Stimulated activated CD4-positive, alpha-beta T cell treated with anti-CD3 and anti-CD28 coated beads, TNF-alpha, amount 100 ng/mL, for 4 hours (primary cell): ENCODE measurements around the gene LRP1B.

Experiments used
- DNase-seq, 3 experiments: peaks; one replicate each; pipeline ENCODE4 v3.0.0-alpha.2; 2020; ENCODE audit warnings: low read depth in 3 of 3

LRP1B gene

GRCh38 chr2:142041996-142042395 lies 88.8 kb downstream of the LRP1B start:
- no peak for DNase-seq

DNA sequence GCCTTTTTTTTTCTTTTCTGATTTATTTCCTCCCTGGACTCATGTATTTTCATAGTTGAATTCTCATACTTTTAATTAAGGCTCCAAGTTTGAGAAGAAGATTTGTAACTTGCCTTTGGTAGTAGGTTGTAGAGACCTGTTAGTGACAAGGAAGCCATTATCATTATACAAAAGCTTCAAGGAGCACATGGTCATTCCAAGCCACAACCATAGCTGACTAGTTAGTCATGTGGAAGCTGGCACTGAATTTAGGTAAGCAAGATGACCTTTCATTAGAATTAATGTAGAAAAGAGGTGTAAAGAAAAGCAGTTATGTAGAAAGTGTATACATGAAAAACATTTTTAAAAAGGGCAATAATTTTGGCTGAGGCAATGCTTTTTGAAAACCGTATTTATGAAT lies 89.7 kb downstream of the LRP1B start:
- DNase-seq = no peak

DNA sequence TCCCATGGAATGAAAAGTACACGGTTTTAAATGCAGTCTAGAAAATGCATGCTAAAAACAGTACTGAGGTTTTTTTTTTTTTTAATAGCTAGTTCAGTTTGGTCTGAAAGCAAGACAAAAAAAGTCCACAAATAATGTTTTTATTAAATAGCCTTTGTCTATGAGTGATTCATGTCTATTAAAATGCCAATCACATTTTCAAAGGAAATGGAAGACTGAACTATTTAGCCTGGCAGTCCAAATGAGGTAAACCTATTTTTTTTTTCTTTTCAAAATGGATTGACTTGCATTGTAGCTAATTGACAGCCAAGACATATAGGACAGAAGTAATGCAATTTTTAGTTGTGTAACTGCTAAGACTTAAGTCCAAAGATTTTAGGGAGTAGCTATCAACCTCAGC lies 90.3 kb downstream of the LRP1B start:
- DNase-seq = no peak

DNA sequence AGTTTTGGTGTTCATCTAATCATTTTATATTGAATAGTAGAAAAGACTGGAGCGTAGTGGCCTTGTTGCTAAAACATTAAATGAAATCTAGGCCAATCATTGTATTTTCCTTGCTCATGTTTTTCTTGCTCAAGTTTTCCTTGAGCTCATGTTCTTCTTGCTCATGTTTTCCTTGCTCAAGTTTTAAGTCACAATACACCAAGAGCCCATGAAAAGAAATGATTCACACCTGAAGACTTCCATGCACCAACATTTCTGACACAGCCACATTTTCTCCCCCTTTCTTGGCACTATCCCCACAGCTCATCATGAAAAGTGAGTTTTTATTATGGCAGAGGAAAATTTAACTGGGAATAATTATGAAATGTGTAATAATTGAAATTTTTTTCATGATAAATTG lies 92.0 kb downstream of the LRP1B start:
- DNase-seq = no peak

- DNase-seq = no peak
Observed at GRCh38 chr2:142037744-142038143, 93.1 kb downstream of the LRP1B start.

GRCh38 chr2:142037066-142037465 lies 93.8 kb downstream of the LRP1B start:
- no peak for DNase-seq

DNA sequence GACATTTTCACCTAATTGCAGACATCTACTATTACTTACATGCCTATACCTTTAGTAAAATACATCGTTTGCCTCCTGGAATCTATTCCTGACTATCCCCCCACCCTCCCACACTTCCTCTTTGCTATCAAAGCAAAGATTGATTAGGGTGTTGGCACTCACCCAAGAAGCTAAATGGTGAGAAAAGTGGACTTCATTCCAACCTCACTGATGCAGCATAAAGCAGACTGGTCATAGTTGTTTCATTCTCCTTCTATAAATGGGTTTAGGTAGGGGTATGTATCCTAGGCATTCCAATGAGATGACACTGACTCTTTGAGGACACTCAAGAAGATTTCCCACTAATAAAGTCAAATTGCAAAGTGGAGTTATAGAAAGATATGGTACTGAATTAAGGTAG lies 97.4 kb downstream of the LRP1B start:
- no peak for DNase-seq

- no peak for DNase-seq
Observed at GRCh38 chr2:142031656-142032055, 99.2 kb downstream of the LRP1B start.

DNA sequence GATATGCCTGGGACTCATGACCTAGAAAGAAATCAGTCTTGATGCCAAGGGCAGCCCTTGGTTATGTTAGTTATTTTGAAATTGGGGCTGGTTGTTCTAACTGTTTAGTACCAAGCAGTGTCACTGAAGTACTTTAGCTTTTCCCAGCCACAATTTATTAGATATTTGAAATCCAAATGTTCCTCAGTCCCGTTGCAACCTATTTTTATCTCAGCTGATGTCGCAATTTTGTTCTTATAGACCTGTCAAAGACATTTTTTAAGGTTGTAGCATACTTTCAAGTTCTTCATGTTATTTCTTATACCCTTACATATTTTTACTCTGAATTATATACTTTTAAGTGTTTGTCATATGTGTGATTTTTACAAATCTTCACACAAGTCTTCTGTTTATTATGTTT lies 100.1 kb downstream of the LRP1B start:
- DNase-seq = no peak

DNA sequence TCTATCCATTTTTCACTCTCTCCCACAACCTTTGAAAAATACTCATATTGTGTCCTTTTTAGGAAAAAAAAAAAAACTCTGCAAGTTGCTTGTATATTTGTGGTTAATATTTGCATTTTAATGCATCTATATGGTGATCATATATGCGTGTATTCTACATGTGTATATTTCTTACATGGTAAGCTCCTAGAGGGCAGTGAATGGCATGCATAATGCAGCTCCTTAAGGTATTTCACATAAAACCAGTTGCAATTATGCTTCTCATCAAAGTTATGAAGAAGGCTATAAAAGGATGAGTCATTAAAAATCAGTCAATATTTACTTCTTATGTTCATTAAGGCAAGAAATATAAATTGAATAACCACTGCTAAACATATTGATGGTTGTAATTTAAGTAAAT lies 100.8 kb downstream of the LRP1B start:
- DNase-seq = no peak

- DNase-seq = no peak
Observed at GRCh38 chr2:142025394-142025793, 105.4 kb downstream of the LRP1B start.

DNA sequence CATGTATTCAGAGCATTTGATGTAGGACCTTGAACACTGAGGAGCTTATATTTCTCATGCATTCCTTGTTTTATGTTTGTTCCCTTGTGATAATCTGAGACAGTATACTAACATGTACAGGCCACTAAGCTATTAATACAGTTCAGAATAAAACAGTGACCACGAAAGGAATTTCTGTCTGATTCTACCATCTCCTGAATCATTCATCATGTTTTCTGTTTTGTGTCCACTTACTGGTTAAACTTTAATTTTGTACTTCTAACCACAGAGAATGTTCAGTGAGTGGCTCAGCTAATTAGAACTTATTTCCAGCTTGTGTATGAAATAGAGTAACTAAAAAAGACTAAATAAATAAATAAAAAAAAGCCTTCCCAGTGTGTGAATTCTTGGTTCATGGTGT lies 110.4 kb downstream of the LRP1B start:
- no peak for DNase-seq

GRCh38 chr2:142014536-142014935 lies 116.3 kb downstream of the LRP1B start:
- no peak for DNase-seq

DNA sequence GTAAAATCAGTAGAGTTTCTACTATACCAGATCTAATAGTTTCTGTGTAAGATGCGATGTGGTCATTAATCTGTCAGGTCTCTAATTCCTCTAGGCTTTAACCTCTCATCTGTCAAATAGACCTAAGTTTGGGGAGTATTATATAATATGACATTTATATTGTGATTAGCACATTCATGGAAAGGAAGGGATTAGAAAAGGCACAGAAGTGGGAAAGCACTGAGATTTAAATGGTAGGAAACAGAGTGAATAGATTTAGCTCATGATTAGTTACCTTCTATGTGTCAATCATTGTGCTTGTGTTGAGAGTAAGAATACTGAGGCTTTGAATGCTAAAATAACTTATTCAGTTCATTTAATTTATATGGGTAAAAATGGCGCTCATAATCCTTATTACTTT lies 118.0 kb downstream of the LRP1B start:
- no peak for DNase-seq

- DNase-seq = no peak
Observed at GRCh38 chr2:142010477-142011270, 120.1 kb downstream of the LRP1B start.

DNA sequence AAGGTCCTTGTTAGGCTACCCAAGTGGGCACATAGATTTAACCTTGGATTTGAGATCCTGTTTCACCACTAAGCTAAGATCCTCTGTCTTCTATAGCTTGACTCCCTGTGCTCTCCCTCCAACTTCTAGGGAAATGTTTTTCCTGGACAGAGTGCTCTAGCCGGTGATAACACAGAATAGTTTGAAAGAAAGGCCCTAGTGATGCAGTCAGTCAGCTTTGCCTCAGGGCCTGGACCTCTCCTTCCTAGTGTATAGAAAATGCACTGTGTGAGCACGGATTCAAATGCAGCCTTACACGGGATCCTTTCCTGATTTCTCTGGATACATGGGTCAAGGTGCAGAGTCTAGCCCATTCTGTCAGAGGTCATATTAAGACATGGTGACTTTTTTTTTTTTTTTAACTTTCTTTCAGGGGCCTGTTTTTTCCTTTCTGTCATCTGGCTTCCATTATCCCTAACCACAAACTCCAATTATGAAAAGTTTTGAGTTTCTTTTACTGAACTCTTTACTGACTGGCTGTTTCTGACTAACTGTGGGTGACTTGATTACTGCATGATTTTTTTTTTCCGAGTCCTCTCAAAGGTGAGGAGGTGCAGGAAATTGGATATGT lies 122.6 kb downstream of the LRP1B start:
- DNase-seq = no peak

DNA sequence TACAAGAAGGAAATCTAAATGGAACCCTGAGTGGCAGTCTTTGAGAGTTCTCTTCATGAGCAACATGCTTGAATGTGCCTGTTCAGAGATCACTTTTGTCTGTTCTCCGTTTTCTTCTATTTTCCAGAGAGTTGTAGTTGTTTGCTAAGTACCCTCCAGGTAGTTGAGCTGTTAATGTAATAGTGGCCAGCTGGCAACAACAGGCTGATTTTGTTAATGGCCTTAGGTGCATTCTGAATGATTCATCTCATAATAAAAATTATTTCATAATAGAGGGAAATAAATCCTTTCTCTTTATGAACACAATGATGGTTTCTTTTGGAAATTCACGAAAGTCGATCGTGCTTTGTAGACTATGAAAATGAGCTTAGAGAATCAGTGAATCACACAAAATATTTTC lies 136.8 kb downstream of the LRP1B start:
- no peak for DNase-seq

- DNase-seq = no peak
Observed at GRCh38 chr2:141992695-141993094, 138.1 kb downstream of the LRP1B start.

- no peak for DNase-seq
Observed at GRCh38 chr2:141968433-141968832, 162.4 kb downstream of the LRP1B start.

GRCh38 chr2:141967980-141968379 lies 162.8 kb downstream of the LRP1B start:
- no peak for DNase-seq

DNA sequence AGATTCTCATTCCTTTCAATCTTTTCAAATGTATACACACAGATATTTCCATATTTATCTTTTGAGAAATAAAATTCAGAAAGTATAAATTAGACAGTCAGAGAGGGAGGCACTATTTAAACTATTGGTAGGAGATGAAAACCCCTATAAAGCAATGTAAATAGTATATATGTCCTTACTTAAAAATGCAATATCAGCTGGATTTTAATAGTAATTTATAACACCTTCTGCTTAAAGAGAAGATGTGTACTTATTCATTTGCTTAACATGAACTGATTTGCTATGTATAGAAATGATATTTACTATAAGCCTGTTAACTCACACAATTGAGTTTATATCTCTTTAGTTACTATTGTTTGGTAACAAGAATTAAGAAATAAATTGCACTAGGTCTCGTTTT lies 163.3 kb downstream of the LRP1B start:
- no peak for DNase-seq

- no peak for DNase-seq
Observed at GRCh38 chr2:141959941-141960340, 170.9 kb downstream of the LRP1B start.

GRCh38 chr2:141959016-141959415 lies 171.8 kb downstream of the LRP1B start:
- no peak for DNase-seq
